Measurements from ENCODE around the gene F5. TPM values are rescaled to one million over a fixed set of nuclear protein-coding genes. Genes with fewer than 3 reads are reported as not detected.
A peak's percentile ranks its signal among the peaks of the same experiment; 100 is the strongest.

F5 gene
- total RNA-seq, 2 experiments from 2014 or later = 39.7 to 40.1 TPM

GRCh38 chr1:169487561-169487960 lies 98.7 kb downstream of the F5 start:
- Mint-ChIP-seq H3K4me3 (peak overlapping the region; percentile 44), H3K4me1 (peaks cover 54% of the 10 kb centered on the region), H3K27me3 (no peaks in the 10 kb centered on the region), H3K36me3 (peaks cover 16% of the 10 kb centered on the region), H3K9me3 (peaks cover 2% of the 10 kb centered on the region), H3K27ac (no peak overlapping the region)
- DNase-seq = no peak

- Mint-ChIP-seq H3K9me3 (peaks cover 2% of the 10 kb centered on the region), H3K27me3 (no peaks in the 10 kb centered on the region), H3K36me3 (peaks cover 16% of the 10 kb centered on the region), H3K4me1 (peaks cover 54% of the 10 kb centered on the region), H3K4me3 (peak overlapping the region; percentile 88), H3K27ac (no peak overlapping the region)
- DNase-seq = no peak
Measured at GRCh38 chr1:169487133-169487532, 99.1 kb downstream of the F5 start.

- H3K27me3 Mint-ChIP-seq = no peaks in the 10 kb centered on the region
- DNase-seq = no peak
- peaks cover 2% of the 10 kb centered on the region for H3K9me3 Mint-ChIP-seq
- peak overlapping the region; percentile 88 for H3K4me3 Mint-ChIP-seq
- peaks cover 57% of the 10 kb centered on the region for H3K4me1 Mint-ChIP-seq
- H3K27ac Mint-ChIP-seq = peak overlapping the region; percentile 89
- H3K36me3 Mint-ChIP-seq = peaks cover 16% of the 10 kb centered on the region
Measured at GRCh38 chr1:169486281-169487051, 99.8 kb downstream of the F5 start.

GRCh38 chr1:169485431-169486280 lies 100.6 kb downstream of the F5 start, which contains the start of gene SLC19A2:
Gene SLC19A2, minus strand, starts transcription at chr1:169485944. Its CDS starts 178 bp downstream, at chr1:169485766.
- Mint-ChIP-seq H3K4me1 (peaks cover 63% of the 10 kb centered on the region), H3K4me3 (peak within 1 kb of the TSS; percentile 88), H3K36me3 (peaks cover 18% of the 10 kb centered on the region), H3K9me3 (peaks cover 2% of the 10 kb centered on the region), H3K27me3 (no peaks in the 10 kb centered on the region), H3K27ac (peak within 1 kb of the TSS; percentile 89)
- DNase-seq = peak; percentile 95

- Mint-ChIP-seq H3K4me1 (peaks cover 66% of the 10 kb centered on the region), H3K9me3 (peaks cover 2% of the 10 kb centered on the region), H3K36me3 (peaks cover 18% of the 10 kb centered on the region), H3K27me3 (no peaks in the 10 kb centered on the region), H3K4me3 (peak overlapping the region; percentile 88), H3K27ac (peak overlapping the region; percentile 89)
- DNase-seq = peak; percentile 27
Measured at GRCh38 chr1:169484683-169485430, 101.4 kb downstream of the F5 start.

GRCh38 chr1:169484101-169484500 lies 102.2 kb downstream of the F5 start:
- H3K36me3 Mint-ChIP-seq = peaks cover 17% of the 10 kb centered on the region
- no peaks in the 10 kb centered on the region for H3K27me3 Mint-ChIP-seq
- peaks cover 66% of the 10 kb centered on the region for H3K4me1 Mint-ChIP-seq
- peak overlapping the region; percentile 88 for H3K4me3 Mint-ChIP-seq
- peaks cover 2% of the 10 kb centered on the region for H3K9me3 Mint-ChIP-seq
- H3K27ac Mint-ChIP-seq = no peak overlapping the region
- no peak for DNase-seq

- peaks cover 66% of the 10 kb centered on the region for H3K4me1 Mint-ChIP-seq
- no peak overlapping the region for H3K27ac Mint-ChIP-seq
- H3K4me3 Mint-ChIP-seq = peak overlapping the region; percentile 88
- peaks cover 17% of the 10 kb centered on the region for H3K36me3 Mint-ChIP-seq
- no peaks in the 10 kb centered on the region for H3K27me3 Mint-ChIP-seq
- DNase-seq = no peak
- H3K9me3 Mint-ChIP-seq = peaks cover 2% of the 10 kb centered on the region
Measured at GRCh38 chr1:169483500-169483966, 102.7 kb downstream of the F5 start.

GRCh38 chr1:169479363-169480066 lies 106.8 kb downstream of the F5 start:
- no peaks in the 10 kb centered on the region for H3K27me3 Mint-ChIP-seq
- peaks cover 39% of the 10 kb centered on the region for H3K4me1 Mint-ChIP-seq
- no peak overlapping the region for H3K4me3 Mint-ChIP-seq
- no peaks in the 10 kb centered on the region for H3K9me3 Mint-ChIP-seq
- H3K36me3 Mint-ChIP-seq = peaks cover 25% of the 10 kb centered on the region
- DNase-seq = no peak
- no peak overlapping the region for H3K27ac Mint-ChIP-seq

GRCh38 chr1:169478094-169478672 lies 108.1 kb downstream of the F5 start:
- Mint-ChIP-seq H3K27ac (no peak overlapping the region), H3K27me3 (no peaks in the 10 kb centered on the region), H3K4me3 (no peak overlapping the region), H3K4me1 (peaks cover 27% of the 10 kb centered on the region), H3K9me3 (no peaks in the 10 kb centered on the region), H3K36me3 (peaks cover 15% of the 10 kb centered on the region)
- no peak for DNase-seq

- H3K4me3 Mint-ChIP-seq = no peak overlapping the region
- no peak overlapping the region for H3K27ac Mint-ChIP-seq
- no peaks in the 10 kb centered on the region for H3K9me3 Mint-ChIP-seq
- peaks cover 13% of the 10 kb centered on the region for H3K4me1 Mint-ChIP-seq
- peaks cover 13% of the 10 kb centered on the region for H3K36me3 Mint-ChIP-seq
- DNase-seq = no peak
- H3K27me3 Mint-ChIP-seq = no peaks in the 10 kb centered on the region
Measured at GRCh38 chr1:169475806-169476387, 110.4 kb downstream of the F5 start.

- H3K4me1 Mint-ChIP-seq = peaks cover 7% of the 10 kb centered on the region
- no peak overlapping the region for H3K27ac Mint-ChIP-seq
- peaks cover 13% of the 10 kb centered on the region for H3K36me3 Mint-ChIP-seq
- no peak for DNase-seq
- H3K4me3 Mint-ChIP-seq = no peak overlapping the region
- H3K9me3 Mint-ChIP-seq = no peaks in the 10 kb centered on the region
- no peaks in the 10 kb centered on the region for H3K27me3 Mint-ChIP-seq
Measured at GRCh38 chr1:169474302-169474995, 111.8 kb downstream of the F5 start.

GRCh38 chr1:169473347-169473746 lies 112.9 kb downstream of the F5 start:
- H3K4me3 Mint-ChIP-seq = no peak overlapping the region
- H3K27me3 Mint-ChIP-seq = no peaks in the 10 kb centered on the region
- H3K9me3 Mint-ChIP-seq = no peaks in the 10 kb centered on the region
- no peak for DNase-seq
- no peaks in the 10 kb centered on the region for H3K4me1 Mint-ChIP-seq
- peaks cover 13% of the 10 kb centered on the region for H3K36me3 Mint-ChIP-seq
- no peak overlapping the region for H3K27ac Mint-ChIP-seq

GRCh38 chr1:169472738-169473137 lies 113.5 kb downstream of the F5 start:
- no peak overlapping the region for H3K27ac Mint-ChIP-seq
- no peaks in the 10 kb centered on the region for H3K27me3 Mint-ChIP-seq
- H3K36me3 Mint-ChIP-seq = peaks cover 13% of the 10 kb centered on the region

More at GRCh38 chr1:169472738-169473137, 113.5 kb downstream of the F5 start:
- DNase-seq = no peak
- H3K4me1 Mint-ChIP-seq = no peaks in the 10 kb centered on the region
- no peaks in the 10 kb centered on the region for H3K9me3 Mint-ChIP-seq
- no peak overlapping the region for H3K4me3 Mint-ChIP-seq
